Neural cell (in vitro differentiated cells): Measurements from ENCODE around the gene ERCC3.

Experiments used
- CTCF ChIP-seq: fragments of 450-650 bp; IDR thresholded peaks from 2 replicates; pipeline ENCODE4 v1.5.1; 2014; ENCODE audit warnings: antibody characterized with exemption, mild to moderate bottlenecking, moderate library complexity; ENCODE audit not compliant: poor library complexity, severe bottlenecking
- EP300 ChIP-seq: fragments of 450-650 bp; conservative IDR thresholded peaks from 2 replicates; pipeline ENCODE4 v1.6.1; 2014; ENCODE audit warnings: antibody characterized with exemption, mild to moderate bottlenecking, moderate library complexity; ENCODE audit not compliant: poor library complexity, severe bottlenecking
- EZH2 ChIP-seq: fragments of 200-600, 300-800 bp; shearing (Covaris generic), sonication (generic); IDR thresholded peaks from 2 replicates; pipeline ENCODE4 v1.6.1; 2014; ENCODE audit warnings: antibody characterized with exemption, low read length, borderline replicate concordance, mild to moderate bottlenecking; ENCODE audit not compliant: insufficient read depth, poor library complexity, severe bottlenecking
- POLR2AphosphoS5 ChIP-seq: IDR thresholded peaks from 2 replicates; pipeline ENCODE4 v1.6.1; 2012
- RAD21 ChIP-seq: fragments of 450-650 bp; conservative IDR thresholded peaks from 2 replicates; pipeline ENCODE4 v1.6.1; 2014; ENCODE audit warnings: antibody characterized with exemption, mild to moderate bottlenecking, moderate library complexity
- SMC3 ChIP-seq: fragments of 450-650 bp; conservative IDR thresholded peaks from 2 replicates; pipeline ENCODE4 v1.6.1; 2014; ENCODE audit warnings: antibody characterized with exemption, mild to moderate bottlenecking, moderate library complexity; ENCODE audit not compliant: poor library complexity
- TAF1 ChIP-seq: IDR thresholded peaks from 2 replicates; pipeline ENCODE4 v1.6.1; 2012; ENCODE audit warnings: low read depth
- TF ChIP-seq, protein P1 (sequence below): IDR thresholded peaks from 2 replicates; pipeline ENCODE4 v1.6.1; 2012; ENCODE audit warnings: borderline replicate concordance

GRCh38 chr2:127324635-127325034 lies 30.7 kb upstream of the ERCC3 start:
- TF ChIP-seq SMC3 (peak; percentile 81), CTCF (peak; percentile 72), EP300 (no peak), POLR2AphosphoS5 (no peak), EZH2 (no peak), TAF1 (no peak), RAD21 (peak; percentile 70)
- TF ChIP-seq, protein P1, sequence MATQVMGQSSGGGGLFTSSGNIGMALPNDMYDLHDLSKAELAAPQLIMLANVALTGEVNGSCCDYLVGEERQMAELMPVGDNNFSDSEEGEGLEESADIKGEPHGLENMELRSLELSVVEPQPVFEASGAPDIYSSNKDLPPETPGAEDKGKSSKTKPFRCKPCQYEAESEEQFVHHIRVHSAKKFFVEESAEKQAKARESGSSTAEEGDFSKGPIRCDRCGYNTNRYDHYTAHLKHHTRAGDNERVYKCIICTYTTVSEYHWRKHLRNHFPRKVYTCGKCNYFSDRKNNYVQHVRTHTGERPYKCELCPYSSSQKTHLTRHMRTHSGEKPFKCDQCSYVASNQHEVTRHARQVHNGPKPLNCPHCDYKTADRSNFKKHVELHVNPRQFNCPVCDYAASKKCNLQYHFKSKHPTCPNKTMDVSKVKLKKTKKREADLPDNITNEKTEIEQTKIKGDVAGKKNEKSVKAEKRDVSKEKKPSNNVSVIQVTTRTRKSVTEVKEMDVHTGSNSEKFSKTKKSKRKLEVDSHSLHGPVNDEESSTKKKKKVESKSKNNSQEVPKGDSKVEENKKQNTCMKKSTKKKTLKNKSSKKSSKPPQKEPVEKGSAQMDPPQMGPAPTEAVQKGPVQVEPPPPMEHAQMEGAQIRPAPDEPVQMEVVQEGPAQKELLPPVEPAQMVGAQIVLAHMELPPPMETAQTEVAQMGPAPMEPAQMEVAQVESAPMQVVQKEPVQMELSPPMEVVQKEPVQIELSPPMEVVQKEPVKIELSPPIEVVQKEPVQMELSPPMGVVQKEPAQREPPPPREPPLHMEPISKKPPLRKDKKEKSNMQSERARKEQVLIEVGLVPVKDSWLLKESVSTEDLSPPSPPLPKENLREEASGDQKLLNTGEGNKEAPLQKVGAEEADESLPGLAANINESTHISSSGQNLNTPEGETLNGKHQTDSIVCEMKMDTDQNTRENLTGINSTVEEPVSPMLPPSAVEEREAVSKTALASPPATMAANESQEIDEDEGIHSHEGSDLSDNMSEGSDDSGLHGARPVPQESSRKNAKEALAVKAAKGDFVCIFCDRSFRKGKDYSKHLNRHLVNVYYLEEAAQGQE = no peak
